HG02840 (cell line): ENCODE data around the gene IQCE.

ENCODE experiments used
- ATAC-seq: cut with Tn5 transposase; IDR thresholded peaks from one replicate; pipeline ENCODE4 v1.9.1; 2021; ENCODE audit warnings: mild to moderate bottlenecking, moderate library complexity, moderate number of reproducible peaks; ENCODE audit not compliant: unreplicated experiment, low FRiP score

IQCE gene

GRCh38 chr7:2613098-2613930 lies 54.5 kb downstream of the IQCE start:
- ATAC-seq: no peak

- no peak for ATAC-seq
Measured at GRCh38 chr7:2613931-2614600, 55.3 kb downstream of the IQCE start.

- ATAC-seq: no peak
Measured at GRCh38 chr7:2614631-2615330, 56.0 kb downstream of the IQCE start.

GRCh38 chr7:2616387-2617324 lies 57.9 kb downstream of the IQCE start:
- no peak for ATAC-seq

GRCh38 chr7:2617325-2617905 lies 58.6 kb downstream of the IQCE start:
- no peak for ATAC-seq

GRCh38 chr7:2619116-2619515 lies 60.3 kb downstream of the IQCE start:
- ATAC-seq: no peak

- no peak for ATAC-seq
Measured at GRCh38 chr7:2621061-2621828, 62.5 kb downstream of the IQCE start.

GRCh38 chr7:2621948-2622640 lies 63.3 kb downstream of the IQCE start:
- ATAC-seq: no peak

GRCh38 chr7:2622869-2623697 lies 64.3 kb downstream of the IQCE start:
- no peak for ATAC-seq

- no peak for ATAC-seq
Measured at GRCh38 chr7:2623698-2624014, 64.9 kb downstream of the IQCE start.

GRCh38 chr7:2624293-2624886 lies 65.6 kb downstream of the IQCE start:
- no peak for ATAC-seq

- no peak for ATAC-seq
Measured at GRCh38 chr7:2626498-2627117, 67.8 kb downstream of the IQCE start.

GRCh38 chr7:2627258-2628129 lies 68.7 kb downstream of the IQCE start:
- no peak for ATAC-seq

- no peak for ATAC-seq
Measured at GRCh38 chr7:2628130-2628482, 69.3 kb downstream of the IQCE start.

- ATAC-seq: no peak
Measured at GRCh38 chr7:2628891-2629290, 70.1 kb downstream of the IQCE start.
